ENCODE data around the gene C2orf74.

- TF ChIP-seq CTCF (IDR thresholded peaks at IDR 0.05): no peak
- TF ChIP-seq POLR2A (IDR thresholded peaks at IDR 0.05): no peak
These were observed 27.8 kb upstream of the C2orf74 start for GRCh38 chr2:61134141-61134540.

Data from testis (tissue), 2 donors.